Lower leg skin (tissue), 4 donors: ENCODE results near the gene CADM1. TPM values are rescaled to one million over a fixed set of nuclear protein-coding genes. Genes with fewer than 3 reads are reported as not detected.

Source experiments
- DNase-seq, 2 donors: peaks; one replicate each; pipeline ENCODE4 v3.0.0-alpha.2; 2019; ENCODE audit warnings: low spot score in 2 of 2
- H3K4me3 ChIP-seq: fragments of 200-600 bp; sonication (generic); 2 replicates; pipeline ENCODE4 v1.5.1; 2017; ENCODE audit warnings: mild to moderate bottlenecking, low read depth; ENCODE audit not compliant: poor library complexity, severe bottlenecking
- POLR2A ChIP-seq, 2 donors: fragments of 450-650 bp; IDR thresholded peaks; one replicate each; pipeline ENCODE4 v1.6.1; 2016 to 2017; ENCODE audit warnings: antibody characterized with exemption in 2 of 2, mild to moderate bottlenecking in 1 of 2, moderate library complexity in 1 of 2
- WGBS, 2 donors: methylation state at CpG; one replicate each; pipeline ENCODE4 v1.1.5; 2018; 5-methylcytosine and 5-hydroxymethylcytosine counted together
- intact Hi-C: fragments of 100-400 bp; cut with DNase I; formaldehyde crosslinking; loops from one replicate; pipeline ENCODE4 v1.15.0; 2023; ENCODE audit warnings: low total_unique reads
- total RNA-seq, 4 donors: library from RNA; depleted of rRNA; stranded (reverse); fragments of >200 nt; gene quantifications; one replicate each; pipeline ENCODE4 v1.1.0, GENCODE V29; 2016
- TF ChIP-seq, protein P1 (sequence below), 3 donors: fragments of 450-650 bp; IDR thresholded peaks; one replicate each; pipeline ENCODE4 v1.5.1; 2016; ENCODE audit warnings: antibody characterized with exemption in 3 of 3, mild to moderate bottlenecking in 3 of 3, moderate library complexity in 2 of 3

The CADM1 gene
- total RNA-seq, 4 donors from 2014 or later: 9.4 to 21.4 (median 11.8) TPM

DNA sequence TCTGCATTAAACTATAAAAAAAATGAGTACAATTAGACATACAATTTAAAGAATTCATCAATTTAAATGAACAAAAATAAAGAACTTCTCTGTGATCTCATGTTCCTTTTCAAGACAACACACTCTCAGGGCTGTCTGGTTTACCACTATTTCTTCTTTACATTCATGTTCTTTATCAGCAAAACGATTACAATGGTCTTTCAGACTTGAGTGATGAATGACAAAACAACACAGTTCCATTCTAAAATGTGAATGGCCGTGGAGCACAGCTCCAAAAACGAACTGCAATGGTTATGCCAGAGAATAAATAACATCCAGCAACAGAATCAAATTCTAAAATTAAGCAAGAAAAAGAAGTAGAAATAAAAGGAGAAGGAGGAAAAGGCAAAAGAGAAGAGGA, 113.1 kb downstream of the CADM1 start:
- no peak for DNase-seq
- TF ChIP-seq, protein P1, sequence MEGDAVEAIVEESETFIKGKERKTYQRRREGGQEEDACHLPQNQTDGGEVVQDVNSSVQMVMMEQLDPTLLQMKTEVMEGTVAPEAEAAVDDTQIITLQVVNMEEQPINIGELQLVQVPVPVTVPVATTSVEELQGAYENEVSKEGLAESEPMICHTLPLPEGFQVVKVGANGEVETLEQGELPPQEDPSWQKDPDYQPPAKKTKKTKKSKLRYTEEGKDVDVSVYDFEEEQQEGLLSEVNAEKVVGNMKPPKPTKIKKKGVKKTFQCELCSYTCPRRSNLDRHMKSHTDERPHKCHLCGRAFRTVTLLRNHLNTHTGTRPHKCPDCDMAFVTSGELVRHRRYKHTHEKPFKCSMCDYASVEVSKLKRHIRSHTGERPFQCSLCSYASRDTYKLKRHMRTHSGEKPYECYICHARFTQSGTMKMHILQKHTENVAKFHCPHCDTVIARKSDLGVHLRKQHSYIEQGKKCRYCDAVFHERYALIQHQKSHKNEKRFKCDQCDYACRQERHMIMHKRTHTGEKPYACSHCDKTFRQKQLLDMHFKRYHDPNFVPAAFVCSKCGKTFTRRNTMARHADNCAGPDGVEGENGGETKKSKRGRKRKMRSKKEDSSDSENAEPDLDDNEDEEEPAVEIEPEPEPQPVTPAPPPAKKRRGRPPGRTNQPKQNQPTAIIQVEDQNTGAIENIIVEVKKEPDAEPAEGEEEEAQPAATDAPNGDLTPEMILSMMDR (IDR thresholded peaks at IDR 0.05): no peak
- TF ChIP-seq POLR2A (IDR thresholded peaks at IDR 0.05): no peak
- H3K4me3 ChIP-seq: no peak overlapping the region
- WGBS, 2 donors: 51 to 63% methylated on average over 3 of the region's 3 CpGs
- intact Hi-C loops: no loop called here

DNA sequence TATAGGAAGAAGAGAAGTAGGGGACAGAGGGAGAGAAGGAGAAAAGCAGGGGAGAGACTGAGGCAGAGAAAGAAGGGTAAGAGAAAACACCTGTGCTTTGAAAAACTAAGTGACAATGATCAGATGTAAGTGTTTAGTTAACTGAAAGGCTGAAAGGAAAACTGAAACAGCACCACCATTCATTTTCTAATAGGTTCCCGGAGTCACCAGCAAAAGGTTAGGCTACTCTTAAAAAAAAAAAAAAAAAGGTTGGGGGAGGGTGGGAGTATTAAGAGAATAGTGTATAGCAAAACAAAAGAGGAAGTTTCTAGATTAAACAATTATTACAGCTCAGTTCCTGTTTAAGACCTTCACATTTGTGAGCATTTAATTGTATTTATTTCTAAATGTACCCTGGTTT, 113.8 kb downstream of the CADM1 start:
- no peak overlapping the region for H3K4me3 ChIP-seq
- intact Hi-C loops: no loop called here
- DNase-seq: no peak
- TF ChIP-seq, protein P1 (IDR thresholded peaks at IDR 0.05): no peak
- no peak for TF ChIP-seq POLR2A (IDR thresholded peaks at IDR 0.05)
- 72 to 78% methylated on average over 1 of the region's 1 CpG for WGBS, 2 donors

DNA sequence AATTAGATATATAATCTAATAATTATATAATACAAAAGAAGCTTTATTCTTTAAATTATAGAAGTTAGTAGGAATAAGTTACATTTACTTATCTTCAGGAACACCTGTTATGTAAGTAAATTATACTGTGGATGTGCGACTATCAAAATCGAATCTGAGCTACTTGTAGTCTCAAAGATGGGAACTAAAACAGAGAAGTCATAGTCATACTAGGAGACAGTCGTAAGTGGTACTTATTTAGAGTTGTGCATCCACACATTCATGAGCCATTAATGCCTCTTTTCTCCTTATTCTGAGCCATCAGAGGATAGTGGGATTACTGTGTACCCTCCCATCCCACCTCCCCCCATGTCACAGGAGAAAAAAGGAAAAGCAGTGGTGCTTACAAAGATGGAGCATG, 114.4 kb downstream of the CADM1 start:
- H3K4me3 ChIP-seq: no peak overlapping the region
- no peak for DNase-seq
- intact Hi-C loops: no loop called here
- TF ChIP-seq, protein P1 (IDR thresholded peaks at IDR 0.05): no peak
- no peak for TF ChIP-seq POLR2A (IDR thresholded peaks at IDR 0.05)
- WGBS, 2 donors: 84 to 87% methylated on average over 3 of the region's 3 CpGs

DNA sequence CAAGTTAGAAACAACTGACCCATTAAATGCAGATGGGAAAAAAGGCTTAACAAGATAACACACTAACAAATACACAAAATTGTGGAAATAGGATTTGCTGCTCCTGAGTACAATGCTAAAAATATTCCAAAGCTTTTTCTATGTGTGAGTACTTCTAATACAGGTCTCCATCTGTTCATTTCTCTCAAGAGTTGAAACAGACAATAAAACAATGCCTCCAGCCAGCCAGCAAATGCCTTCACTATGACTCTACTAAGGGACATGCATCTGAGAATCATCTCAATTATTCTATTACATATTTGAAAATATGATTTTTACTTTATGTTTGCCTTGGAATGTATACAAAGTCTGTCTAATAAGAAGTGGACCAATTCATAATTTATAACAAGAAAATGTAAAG, 119.0 kb downstream of the CADM1 start:
- H3K4me3 ChIP-seq: no peak overlapping the region
- intact Hi-C loops: no loop called here
- no peak for DNase-seq
- TF ChIP-seq, protein P1 (IDR thresholded peaks at IDR 0.05): no peak
- no peak for TF ChIP-seq POLR2A (IDR thresholded peaks at IDR 0.05)

DNA sequence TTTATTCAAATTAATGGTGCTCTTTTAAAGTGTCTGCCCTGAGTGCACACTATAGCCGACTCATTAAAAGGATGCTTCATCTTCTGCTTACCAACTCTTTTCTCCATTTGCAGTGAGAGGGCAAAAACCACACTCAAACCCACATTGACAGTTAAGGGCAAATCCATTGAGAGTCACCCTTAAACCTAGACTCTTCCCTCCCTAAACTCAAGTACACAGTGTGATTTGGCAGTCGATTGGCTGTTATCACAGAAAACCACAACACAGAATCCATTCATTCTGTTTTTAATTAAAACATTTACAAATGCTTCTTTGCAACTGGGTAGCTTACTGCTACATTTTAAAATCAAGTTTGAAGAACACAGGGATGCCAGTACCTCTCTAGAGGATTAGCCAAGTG, 120.0 kb downstream of the CADM1 start:
- 69 to 72% methylated on average over 2 of the region's 2 CpGs for WGBS, 2 donors
- intact Hi-C loops: no loop called here
- no peak for DNase-seq
- TF ChIP-seq, protein P1 (IDR thresholded peaks at IDR 0.05): no peak
- no peak for TF ChIP-seq POLR2A (IDR thresholded peaks at IDR 0.05)
- no peak overlapping the region for H3K4me3 ChIP-seq

DNA sequence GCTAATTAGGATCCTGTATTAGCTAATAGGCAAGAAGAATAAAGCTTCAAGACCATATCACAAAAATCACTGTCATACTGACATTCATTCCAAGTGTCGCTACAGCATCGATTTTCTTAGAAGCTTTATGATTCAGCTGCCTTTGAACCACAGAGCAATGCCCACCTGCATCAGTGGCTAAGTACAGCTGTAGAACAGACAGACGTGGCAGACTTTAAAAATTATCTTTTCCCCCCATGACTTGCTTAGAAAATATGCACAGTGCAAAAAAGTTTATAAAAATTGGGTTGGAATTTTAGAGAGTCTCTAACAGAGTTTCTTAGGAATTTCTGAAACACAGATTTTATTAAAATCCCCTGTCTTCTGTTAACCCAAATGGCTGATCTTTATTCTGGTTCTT, 120.8 kb downstream of the CADM1 start:
- 69 to 77% methylated on average over 3 of the region's 3 CpGs for WGBS, 2 donors
- DNase-seq: no peak
- intact Hi-C loops: no loop called here
- TF ChIP-seq, protein P1 (IDR thresholded peaks at IDR 0.05): no peak
- TF ChIP-seq POLR2A (IDR thresholded peaks at IDR 0.05): no peak
- H3K4me3 ChIP-seq: no peak overlapping the region
